ENCODE results near the gene GARS1. TPM values are rescaled to one million over a fixed set of nuclear protein-coding genes. Genes with fewer than 3 reads are reported as not detected.
"Not testable (repeated sequence)": the region's sequence is repeated elsewhere in the genome, so short reads cannot be mapped to it uniquely, and the experiment has no call there.

Gene GARS1
- total RNA-seq, 1 donor from 2014 or later = 83.7 TPM

GRCh38 chr7:30585675-30586074 lies 9.0 kb upstream of the GARS1 start:
- no peak for DNase-seq (ENCODE audit: extremely low spot score in 2 of 2)
- intact Hi-C loops (cut with DNase I) = no loop called here
- Histone ChIP-seq H3K9me3 (no peaks in the 10 kb centered on the region), H3K36me3 (peaks cover 0 to 39% of the 10 kb centered on the region in 2 donors), H3K4me1 (no peaks in the 10 kb centered on the region), H3K27ac (no peak overlapping the region), H3K27me3 (no peaks in the 10 kb centered on the region), H3K4me3 (no peak overlapping the region)
- TF ChIP-seq CTCF (IDR thresholded peaks at IDR 0.05) (no peak), POLR2AphosphoS5 (IDR thresholded peaks at IDR 0.05; ENCODE audit: insufficient read depth in 1 of 2, low read depth in 1 of 2) (no peak), POLR2A (IDR thresholded peaks at IDR 0.05) (no peak)

- H3K27me3 ChIP-seq; intact Hi-C loops (cut with DNase I); H3K27ac ChIP-seq; H3K9me3 ChIP-seq; H3K4me3 ChIP-seq; DNase-seq (ENCODE audit: extremely low spot score in 2 of 2); H3K4me1 ChIP-seq: not testable (repeated sequence)
- H3K36me3 ChIP-seq = peaks cover 0 to 22% of the 10 kb centered on the region in 2 donors
Measured at GRCh38 chr7:30587547-30587946, 7.1 kb upstream of the GARS1 start.

- intact Hi-C loops (cut with DNase I) = no loop called here
- peaks cover 6% of the 10 kb centered on the region for H3K4me1 ChIP-seq
- DNase-seq (ENCODE audit: extremely low spot score in 2 of 2) = no peak
- TF ChIP-seq POLR2AphosphoS5 (IDR thresholded peaks at IDR 0.05; ENCODE audit: insufficient read depth in 1 of 2, low read depth in 1 of 2) (no peak), CTCF (IDR thresholded peaks at IDR 0.05) (no peak), POLR2A (IDR thresholded peaks at IDR 0.05) (no peak)
- H3K27ac ChIP-seq = no peak overlapping the region
- H3K9me3 ChIP-seq = no peaks in the 10 kb centered on the region
- peaks cover 0 to 10% of the 10 kb centered on the region in 2 donors for H3K36me3 ChIP-seq
- H3K4me3 ChIP-seq = no peak overlapping the region
- no peaks in the 10 kb centered on the region for H3K27me3 ChIP-seq
Measured at GRCh38 chr7:30589111-30589510, 5.6 kb upstream of the GARS1 start.

- Histone ChIP-seq H3K4me3 (peak overlapping the region; percentile 80 to 81), H3K9me3 (no peaks in the 10 kb centered on the region), H3K27ac (peak overlapping the region; percentile 93), H3K4me1 (peaks cover 22% of the 10 kb centered on the region), H3K36me3 (no peaks in the 10 kb centered on the region), H3K27me3 (no peaks in the 10 kb centered on the region)
- intact Hi-C loops (cut with DNase I) = no loop called here
- TF ChIP-seq CTCF (IDR thresholded peaks at IDR 0.05) = no peak
- TF ChIP-seq POLR2A (IDR thresholded peaks at IDR 0.05) = no peak
- TF ChIP-seq POLR2AphosphoS5 (IDR thresholded peaks at IDR 0.05; ENCODE audit: insufficient read depth in 1 of 2, low read depth in 1 of 2) = no peak
- no peak for DNase-seq (ENCODE audit: extremely low spot score in 2 of 2)
Measured at GRCh38 chr7:30594048-30594539, 584 bp upstream of the GARS1 start.

GRCh38 chr7:30595436-30596013 lies 847 bp downstream of the GARS1 start:
- DNase-seq (ENCODE audit: extremely low spot score in 2 of 2) = no peak
- TF ChIP-seq POLR2A (IDR thresholded peaks at IDR 0.05) = no peak
- no peak for TF ChIP-seq POLR2AphosphoS5 (IDR thresholded peaks at IDR 0.05; ENCODE audit: insufficient read depth in 1 of 2, low read depth in 1 of 2)
- TF ChIP-seq CTCF (IDR thresholded peaks at IDR 0.05) = no peak
- H3K9me3 ChIP-seq = no peaks in the 10 kb centered on the region
- peak overlapping the region; percentile 93 for H3K27ac ChIP-seq
- intact Hi-C loops (cut with DNase I) = no loop called here
- H3K4me3 ChIP-seq = peak overlapping the region; percentile 80 to 81
- H3K27me3 ChIP-seq = no peaks in the 10 kb centered on the region
- peaks cover 0 to 8% of the 10 kb centered on the region in 2 donors for H3K36me3 ChIP-seq
- H3K4me1 ChIP-seq = peaks cover 22% of the 10 kb centered on the region
